HG02571 (cell line): ENCODE results near the gene LRBA.

ENCODE experiments used
- ATAC-seq: cut with Tn5 transposase; IDR thresholded peaks from one replicate; pipeline ENCODE4 v1.9.1; 2021; ENCODE audit warnings: mild to moderate bottlenecking, moderate library complexity; ENCODE audit not compliant: unreplicated experiment

The LRBA gene

DNA sequence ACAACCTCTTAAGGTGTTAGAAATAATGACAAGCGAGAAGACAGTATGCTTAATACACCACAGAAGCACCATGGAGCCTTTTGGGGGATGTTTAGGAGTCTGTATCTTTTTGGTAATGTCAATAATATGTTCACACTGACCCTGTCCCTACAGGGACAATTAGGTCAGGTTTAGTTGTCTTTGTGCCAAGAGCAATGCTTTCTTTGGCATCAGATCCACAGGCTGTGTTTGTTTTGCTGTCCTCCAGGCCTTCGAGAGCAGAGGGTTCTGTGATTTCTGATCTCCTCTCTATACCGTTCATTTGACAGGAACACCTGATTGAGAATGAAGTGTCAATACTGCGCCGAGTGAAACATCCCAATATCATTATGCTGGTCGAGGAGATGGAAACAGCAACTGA, 783.1 kb downstream of the LRBA start:
- ATAC-seq: no peak

DNA sequence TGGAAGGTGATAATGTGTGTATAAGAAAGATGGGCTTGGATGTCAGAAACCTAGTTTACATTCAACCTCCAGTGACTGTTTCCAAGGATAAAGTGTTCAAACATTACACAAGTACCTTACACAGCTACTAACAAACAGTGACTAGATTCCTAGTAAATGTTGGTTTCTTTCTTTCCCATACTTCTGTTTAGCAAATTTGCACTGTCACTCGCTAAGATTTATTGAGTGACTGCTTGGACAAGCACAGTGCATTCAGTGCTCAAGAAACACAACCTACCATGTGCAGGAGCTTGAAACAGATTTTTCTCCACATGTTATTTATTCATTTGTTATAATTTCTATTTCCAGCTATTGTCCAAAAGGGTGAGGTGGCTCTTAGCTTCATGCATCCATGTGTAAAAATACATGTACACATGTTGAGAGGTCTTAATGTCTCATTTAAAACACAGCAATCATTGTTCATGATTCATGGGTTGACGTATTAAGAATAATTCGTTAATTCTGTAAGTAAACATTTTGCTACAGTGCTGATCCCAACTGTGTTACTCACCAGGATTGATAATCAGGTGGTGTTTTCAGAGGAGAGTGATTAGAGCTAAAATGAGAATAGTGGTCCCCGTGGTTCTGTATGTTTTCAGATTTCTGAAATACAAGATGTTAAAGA, 783.8 kb downstream of the LRBA start:
- ATAC-seq: no peak

DNA sequence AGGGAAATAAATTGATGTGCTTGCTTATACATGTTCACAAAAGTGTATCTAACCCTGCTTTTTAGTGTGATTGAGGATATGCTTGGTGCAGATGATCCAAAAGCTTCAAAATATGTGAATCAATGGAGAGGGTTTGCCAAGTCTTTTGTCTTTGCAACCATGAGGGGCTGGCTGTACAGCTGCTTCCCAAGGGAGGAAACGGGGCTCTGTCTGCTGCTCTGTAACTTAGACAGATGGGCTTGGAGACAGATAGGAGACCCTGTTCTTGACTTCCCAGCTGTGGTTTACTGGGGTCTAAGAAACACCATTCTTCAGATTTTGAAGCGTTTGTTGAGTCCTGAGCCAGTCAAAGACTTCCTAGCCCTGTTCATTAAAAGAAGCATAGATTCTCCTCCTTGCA, 784.5 kb downstream of the LRBA start:
- no peak for ATAC-seq

DNA sequence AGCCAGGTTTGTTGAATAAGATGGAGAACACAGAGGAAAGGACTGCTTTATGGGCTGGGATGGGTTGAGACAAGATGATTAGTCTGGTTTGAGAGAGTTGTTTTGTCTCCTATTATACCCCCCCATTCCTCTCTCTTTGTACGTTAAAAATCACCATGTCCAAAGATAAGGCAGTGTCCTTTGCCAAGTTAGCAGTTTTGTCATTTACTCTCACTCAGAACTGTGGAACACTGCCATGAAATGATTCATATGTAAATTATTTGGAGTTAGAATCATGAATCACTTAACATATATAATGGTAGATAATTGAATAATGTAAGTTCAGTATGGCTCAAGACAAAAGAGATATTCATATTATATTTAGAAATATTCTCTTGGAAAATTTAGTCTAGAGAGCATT, 785.6 kb downstream of the LRBA start:
- ATAC-seq: no peak

DNA sequence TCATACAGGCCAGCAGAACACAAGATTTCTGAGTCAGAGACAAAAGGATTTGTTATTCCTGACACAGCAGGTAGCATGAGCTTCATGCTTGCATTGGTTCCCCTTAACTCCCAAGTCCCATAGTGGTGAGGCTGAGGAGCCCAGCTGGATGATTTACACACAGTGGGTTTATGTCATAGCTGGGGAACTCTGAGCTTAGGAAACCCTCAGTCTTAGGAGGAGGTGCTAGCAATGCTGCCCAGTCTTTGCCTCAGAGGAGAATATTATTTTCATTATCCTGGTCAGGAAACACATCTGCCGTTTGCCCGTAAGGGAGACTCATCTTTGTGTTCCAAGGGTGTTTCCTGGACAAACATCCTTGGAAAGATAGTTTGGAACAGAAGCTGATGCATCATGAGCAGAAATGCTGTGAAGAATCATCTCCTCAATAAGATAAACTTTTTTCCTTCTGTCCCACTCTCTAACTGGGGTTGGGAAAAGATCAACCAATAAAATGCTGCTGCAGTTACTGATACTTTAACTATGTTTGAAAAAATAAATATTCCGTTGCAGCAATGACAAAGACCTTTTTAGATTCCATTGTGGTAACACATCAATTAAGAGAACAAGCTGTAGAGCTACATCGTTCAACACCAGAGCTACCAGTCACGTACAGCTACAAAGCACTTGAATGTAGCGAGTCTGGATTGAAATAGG, 790.0 kb downstream of the LRBA start:
- ATAC-seq: no peak

DNA sequence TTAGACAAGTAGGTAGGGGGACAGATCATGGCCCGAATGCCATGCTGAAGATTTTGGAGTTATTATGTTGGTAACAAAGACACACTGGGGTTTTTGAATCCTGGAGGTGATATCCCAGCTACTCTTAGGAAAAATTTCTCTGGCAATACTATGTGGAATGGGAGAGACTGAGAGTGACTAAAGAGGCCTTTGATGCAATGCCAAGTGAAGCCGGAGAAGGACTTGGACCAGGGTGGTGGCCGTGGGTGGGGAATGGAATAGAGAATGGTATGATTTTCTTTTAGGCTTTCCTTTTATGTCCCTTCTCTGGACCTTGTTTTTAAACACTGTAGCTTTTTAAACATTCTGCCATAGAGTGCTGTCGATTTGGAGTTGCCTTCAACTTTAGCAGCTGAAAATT, 795.2 kb downstream of the LRBA start:
- no peak for ATAC-seq

DNA sequence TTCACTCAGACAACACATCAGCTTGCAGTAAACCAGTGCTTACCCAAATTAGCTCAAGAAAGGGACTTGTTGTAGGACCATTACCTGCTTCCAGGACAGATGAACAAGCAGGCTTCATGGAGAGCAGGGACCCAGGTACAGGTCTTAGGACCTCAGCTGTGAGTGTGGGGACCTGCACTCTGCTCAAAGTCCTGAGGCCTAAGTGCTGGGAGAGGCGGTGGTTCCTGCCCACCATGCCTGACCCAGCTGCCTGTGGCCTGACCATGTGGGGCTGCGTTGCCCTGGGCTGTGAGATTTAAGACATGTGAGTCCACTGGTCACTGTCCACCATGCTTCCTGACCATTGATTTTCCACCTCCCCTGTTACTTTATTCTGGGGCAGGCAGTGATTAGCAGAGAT, 796.6 kb downstream of the LRBA start:
- ATAC-seq: no peak

DNA sequence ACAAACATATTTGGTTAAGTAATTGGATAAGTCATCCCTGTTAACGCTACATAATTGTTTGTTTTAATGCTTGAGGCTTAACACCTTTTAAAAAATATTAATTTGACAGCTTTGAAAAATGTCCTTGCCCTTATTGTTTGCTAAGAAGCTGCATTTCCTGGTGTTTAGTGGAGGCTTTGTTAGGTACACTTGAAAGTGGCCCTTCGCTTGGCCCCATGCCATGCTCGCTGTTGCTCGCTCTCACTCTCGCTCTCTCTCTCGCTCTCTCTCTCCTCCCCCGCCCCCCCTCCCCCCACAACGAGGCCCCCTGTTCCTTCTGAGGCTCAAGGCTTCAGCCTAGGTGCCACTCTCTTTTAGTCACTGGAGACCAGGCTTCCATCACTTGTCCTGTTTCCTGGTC, 797.3 kb downstream of the LRBA start:
- no peak for ATAC-seq

DNA sequence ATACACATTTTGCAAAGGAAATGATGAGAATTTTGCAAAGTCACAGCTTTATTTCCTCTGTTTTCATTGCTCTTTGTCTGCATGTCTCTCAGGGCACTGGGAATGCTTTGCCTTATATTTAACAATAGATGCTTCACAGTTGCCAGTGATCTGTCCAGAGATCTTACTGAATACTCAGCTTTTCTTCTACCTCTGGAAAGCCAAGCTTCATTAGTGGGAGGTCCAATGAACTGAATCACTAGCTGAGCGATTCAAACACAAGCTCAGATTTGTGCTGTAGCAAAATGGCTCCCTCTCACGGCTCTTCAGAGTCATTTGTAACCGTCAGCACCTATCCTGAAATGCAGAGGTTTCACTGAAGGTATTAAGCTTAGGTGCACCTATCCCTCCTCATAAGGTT, 797.9 kb downstream of the LRBA start:
- no peak for ATAC-seq

DNA sequence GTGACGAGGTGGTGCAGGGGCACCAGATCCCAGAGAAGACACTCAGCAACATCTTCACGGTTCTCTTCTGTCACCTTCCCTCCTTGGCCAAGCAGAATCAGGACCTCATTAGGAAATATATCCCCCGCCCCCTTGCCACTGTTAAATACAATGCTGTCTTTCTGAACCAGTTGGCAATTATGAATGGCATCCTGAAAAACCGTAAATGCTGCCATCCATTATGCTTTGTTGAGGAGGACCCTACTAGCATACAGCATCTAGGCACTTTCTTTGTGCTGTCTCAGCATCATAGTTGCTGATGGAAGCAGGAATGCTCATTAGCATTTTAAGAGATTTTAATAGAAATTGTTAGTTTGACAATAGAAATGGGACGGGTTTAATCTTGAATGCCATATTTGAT, 798.4 kb downstream of the LRBA start:
- ATAC-seq: no peak

DNA sequence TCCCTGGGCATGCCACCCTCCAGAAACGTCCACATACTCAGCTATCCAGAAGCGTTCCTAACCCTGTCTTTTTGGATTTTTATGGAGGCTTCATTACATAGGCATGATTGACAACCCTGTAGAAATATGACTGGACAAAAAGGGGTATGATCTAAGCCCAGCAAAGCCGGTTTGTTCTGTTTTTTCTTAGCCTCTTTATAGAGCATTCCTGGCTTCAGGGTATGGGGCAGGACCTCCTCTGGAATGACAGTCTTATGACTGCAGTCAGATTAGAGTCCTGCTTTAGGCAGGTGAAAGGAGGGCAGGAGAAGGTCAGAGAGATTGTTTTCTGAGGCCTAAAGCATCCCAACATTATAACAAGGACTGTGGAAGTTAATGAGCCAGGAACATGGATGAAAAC, 799.5 kb downstream of the LRBA start:
- ATAC-seq: no peak
